Endothelial cell of umbilical vein (primary cell): Measurements from ENCODE around the gene CALHM1. TPM values are rescaled to one million over a fixed set of nuclear protein-coding genes. Genes with fewer than 3 reads are reported as not detected.

Experiments used
- BruUV-seq: library from RNA; stranded (reverse); fragments of 400-500 nt; replicated peaks from 2 replicates; lab custom pipeline; 2021; lab: Mats Ljungman, UMichigan
- CTCF ChIA-PET: fragments of 300-600, 350-600 bp; sonication (Branson Sonifier 250); formaldehyde crosslinking; loops from one replicate; lab custom pipeline; 2021; ENCODE audit warnings: antibody characterized with exemption, inconsistent platforms; lab: Charles Lee
- POLR2A ChIA-PET: fragments of 300-600, 350-600 bp; sonication (Branson Sonifier 250); formaldehyde crosslinking; loops from one replicate; lab custom pipeline; 2021; ENCODE audit warnings: antibody characterized with exemption, inconsistent platforms; lab: Charles Lee
- DNase-seq: peaks from one replicate; pipeline ENCODE4 v3.0.0-alpha.2; 2011; ENCODE audit warnings: low read depth, low spot score
- FAIRE-seq: peaks from 2 replicates; lab custom pipeline; 2011; peaks lifted over from hg19 to GRCh38; lab: Jason Lieb, UNC
- H2AFZ ChIP-seq: 2 replicates; pipeline ENCODE4 v1.6.0; 2012; ENCODE audit warnings: low read depth, low read length, control low read depth, inconsistent platforms
- H3K27ac ChIP-seq: 2 replicates; pipeline ENCODE4 v1.5.1; 2011; ENCODE audit warnings: low read depth, mild to moderate bottlenecking, control low read depth, low read length, moderate library complexity; ENCODE audit not compliant: insufficient read depth
- H3K27me3 ChIP-seq, 2 experiments: 2 replicates each; pipeline versions ENCODE4 v1.6.0 to v1.6.1; 2011; ENCODE audit warnings: low read length in 2 of 2, mixed read lengths in 1 of 2; ENCODE audit not compliant: control insufficient read depth in 2 of 2, insufficient read depth in 2 of 2
- H3K36me3 ChIP-seq, 2 experiments: 2 replicates in 1 of 2; 3 replicates in 1 of 2; pipeline ENCODE4 v1.5.1; 2011; ENCODE audit warnings: low read length in 2 of 2, mild to moderate bottlenecking in 1 of 2, moderate library complexity in 1 of 2; ENCODE audit not compliant: control insufficient read depth in 2 of 2, insufficient read depth in 2 of 2; ENCODE audit errors: extremely low read depth in 1 of 2
- H3K4me1 ChIP-seq: 3 replicates; pipeline ENCODE4 v1.5.1; 2011; ENCODE audit warnings: mild to moderate bottlenecking, low read length; ENCODE audit not compliant: control insufficient read depth, insufficient read depth; ENCODE audit errors: extremely low read depth
- H3K4me2 ChIP-seq: 2 replicates; pipeline ENCODE4 v1.6.1; 2011; ENCODE audit warnings: low read length, control low read depth, mixed read lengths; ENCODE audit not compliant: insufficient read depth
- H3K4me3 ChIP-seq, 3 experiments: fragments of 200-600 bp in 1 of 3; sonication (generic), shearing (Covaris generic) in 1 of 3; replicated peaks in 1 of 3; 2 replicates each; pipeline ENCODE4 v1.5.1; 2011 to 2016; ENCODE audit warnings: control low read depth in 3 of 3, low read length in 3 of 3, mild to moderate bottlenecking in 2 of 3, inconsistent platforms in 1 of 3, low read depth in 1 of 3, moderate library complexity in 1 of 3; ENCODE audit not compliant: insufficient read depth in 1 of 3
- H3K79me2 ChIP-seq: 2 replicates; pipeline ENCODE4 v1.6.0; 2012; ENCODE audit warnings: low read length, inconsistent platforms; ENCODE audit not compliant: control insufficient read depth, insufficient read depth
- H3K9ac ChIP-seq: replicated peaks from 2 replicates; pipeline ENCODE3; 2011; ENCODE audit warnings: low read length, control low read depth; ENCODE audit not compliant: insufficient read depth; ENCODE audit errors: extremely low read depth
- H3K9me1 ChIP-seq: replicated peaks from 3 replicates; pipeline ENCODE4 v1.6.0; 2011; ENCODE audit warnings: mild to moderate bottlenecking, low read length; ENCODE audit not compliant: control insufficient read depth, insufficient read depth; ENCODE audit errors: extremely low read depth
- H3K9me3 ChIP-seq: replicated peaks from 2 replicates; pipeline ENCODE4 v1.5.1; 2012; ENCODE audit warnings: low read length, inconsistent platforms; ENCODE audit not compliant: control insufficient read depth, insufficient read depth
- H4K20me1 ChIP-seq: replicated peaks from 2 replicates; pipeline ENCODE3; 2011; ENCODE audit warnings: mild to moderate bottlenecking, low read length; ENCODE audit not compliant: control insufficient read depth, insufficient read depth; ENCODE audit errors: extremely low read depth
- FOS ChIP-seq: IDR thresholded peaks from 2 replicates; pipeline ENCODE4 v1.6.1; 2011; ENCODE audit warnings: mild to moderate bottlenecking, low read length, moderate library complexity, borderline replicate concordance; ENCODE audit not compliant: insufficient read depth
- GATA2 ChIP-seq: IDR thresholded peaks from 2 replicates; pipeline ENCODE4 v1.7.0; 2011; ENCODE audit warnings: low read depth, mild to moderate bottlenecking, moderate library complexity, mixed read lengths, low read length; ENCODE audit not compliant: insufficient read length, insufficient read depth
- POLR2AphosphoS5 ChIP-seq: IDR thresholded peaks from 2 replicates; pipeline ENCODE4 v1.6.1; 2012; ENCODE audit warnings: low read depth, mild to moderate bottlenecking, control low read depth, low read length, moderate library complexity; ENCODE audit not compliant: insufficient read depth
- dilution Hi-C: fragments of 300-500 bp; cut with MboI; formaldehyde crosslinking; loops from one replicate; pipeline ENCODE4 v1.15.0; 2019; ENCODE audit warnings: low sequenced_read_pairs; ENCODE audit not compliant: extremely low pct_ligation_motif_present
- intact Hi-C: fragments of 100-400 bp; cut with micrococcal nuclease; formaldehyde crosslinking; loops from one replicate; pipeline ENCODE4 v1.10.0; 2022
- polyA plus RNA-seq, 4 experiments: library from polyadenylated mRNA; depleted of rRNA in 3 of 4; stranded (reverse) in 3 of 4; unstranded in 1 of 4; fragments of >200 nt; gene quantifications; 2 replicates each; pipeline versions ENCODE4 v1.2.1 to v1.2.3, GENCODE V29; 2011 to 2012; ENCODE audit warnings: missing spikeins in 1 of 4
- total RNA-seq: library from RNA; stranded (reverse); gene quantifications from 2 replicates; pipeline ENCODE4 v1.2.3, GENCODE V29; 2021
- TF ChIP-seq, protein P1 (sequence below): IDR thresholded peaks from 2 replicates; pipeline ENCODE4 v1.6.1; 2011; ENCODE audit not compliant: insufficient read depth, insufficient read length
- TF ChIP-seq, protein P2 (sequence below), 2 donors: IDR thresholded peaks; 1 replicate in 1 of 2; 2 replicates in 1 of 2; pipeline ENCODE4 v1.5.1; 2011; ENCODE audit warnings: low read length in 2 of 2, mild to moderate bottlenecking in 2 of 2, moderate library complexity in 2 of 2, control low read depth in 1 of 2, inconsistent platforms in 1 of 2, low read depth in 1 of 2; ENCODE audit not compliant: insufficient read depth in 1 of 2; ENCODE audit errors: extremely low read depth in 1 of 2

The CALHM1 gene
- total and polyA plus RNA-seq, 2 donors (not counting 3 experiments of a cell fraction or from before 2014, with no cell fraction given) = not detected

DNA sequence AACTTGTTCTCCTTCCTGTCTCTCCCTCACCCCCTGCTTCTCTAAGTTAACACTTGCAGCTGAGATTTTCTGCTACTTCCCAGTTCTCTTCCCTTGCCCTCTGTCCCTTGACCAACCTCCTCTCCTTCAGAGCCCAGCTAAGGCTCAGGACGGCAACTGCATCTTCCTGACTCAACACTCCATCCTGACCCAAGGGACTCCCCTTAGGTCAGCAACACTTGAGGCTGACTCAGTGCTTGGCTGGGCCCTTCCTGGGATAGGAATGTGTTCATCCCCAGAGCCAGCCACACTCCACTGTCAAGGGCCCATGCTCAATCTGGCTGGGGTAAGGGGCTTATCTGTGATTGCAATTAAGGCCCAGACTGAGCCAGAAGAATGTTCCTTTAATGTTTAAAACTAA, 10.0 kb downstream of the CALHM1 start:
- Histone ChIP-seq H3K9me3 (no peaks in the 10 kb centered on the region), H3K36me3 (peaks cover 14 to 32% of the 10 kb centered on the region in 2 experiments), H2AFZ (no peak overlapping the region), H3K79me2 (peaks cover 7% of the 10 kb centered on the region), H3K4me1 (peaks cover 65% of the 10 kb centered on the region), H3K27ac (no peak overlapping the region), H3K4me3 (no peak overlapping the region), H3K9ac (no peak overlapping the region), H3K4me2 (no peak overlapping the region), H3K27me3 (no peaks in the 10 kb centered on the region), H4K20me1 (no peaks in the 10 kb centered on the region), H3K9me1 (no peaks in the 10 kb centered on the region)
- FAIRE-seq = peak; percentile 91
- CTCF ChIA-PET = no interaction called here
- POLR2A ChIA-PET = no interaction called here
- intact Hi-C loops = no loop called here
- peak; percentile 35 for DNase-seq
- dilution Hi-C loops = no loop called here
- BruUV-seq = no TSS peak
- TF ChIP-seq, protein P1, sequence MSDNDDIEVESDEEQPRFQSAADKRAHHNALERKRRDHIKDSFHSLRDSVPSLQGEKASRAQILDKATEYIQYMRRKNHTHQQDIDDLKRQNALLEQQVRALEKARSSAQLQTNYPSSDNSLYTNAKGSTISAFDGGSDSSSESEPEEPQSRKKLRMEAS = no peak
- TF ChIP-seq FOS (peak; percentile 56), GATA2 (no peak), POLR2AphosphoS5 (no peak)
- TF ChIP-seq, protein P2, sequence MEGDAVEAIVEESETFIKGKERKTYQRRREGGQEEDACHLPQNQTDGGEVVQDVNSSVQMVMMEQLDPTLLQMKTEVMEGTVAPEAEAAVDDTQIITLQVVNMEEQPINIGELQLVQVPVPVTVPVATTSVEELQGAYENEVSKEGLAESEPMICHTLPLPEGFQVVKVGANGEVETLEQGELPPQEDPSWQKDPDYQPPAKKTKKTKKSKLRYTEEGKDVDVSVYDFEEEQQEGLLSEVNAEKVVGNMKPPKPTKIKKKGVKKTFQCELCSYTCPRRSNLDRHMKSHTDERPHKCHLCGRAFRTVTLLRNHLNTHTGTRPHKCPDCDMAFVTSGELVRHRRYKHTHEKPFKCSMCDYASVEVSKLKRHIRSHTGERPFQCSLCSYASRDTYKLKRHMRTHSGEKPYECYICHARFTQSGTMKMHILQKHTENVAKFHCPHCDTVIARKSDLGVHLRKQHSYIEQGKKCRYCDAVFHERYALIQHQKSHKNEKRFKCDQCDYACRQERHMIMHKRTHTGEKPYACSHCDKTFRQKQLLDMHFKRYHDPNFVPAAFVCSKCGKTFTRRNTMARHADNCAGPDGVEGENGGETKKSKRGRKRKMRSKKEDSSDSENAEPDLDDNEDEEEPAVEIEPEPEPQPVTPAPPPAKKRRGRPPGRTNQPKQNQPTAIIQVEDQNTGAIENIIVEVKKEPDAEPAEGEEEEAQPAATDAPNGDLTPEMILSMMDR (IDR thresholded peaks at IDR 0.05; ENCODE audit: extremely low read depth in 1 of 2, insufficient read depth in 1 of 2, low read depth in 1 of 2, low read length in 2 of 2) = no peak
